ENCODE measurements around the gene REXO1. TPM values are rescaled to one million over a fixed set of nuclear protein-coding genes. Genes with fewer than 3 reads are reported as not detected.

Gene REXO1
- total and polyA plus RNA-seq, 2 experiments from 2014 or later, result 20.2 to 90.1 TPM

DNA sequence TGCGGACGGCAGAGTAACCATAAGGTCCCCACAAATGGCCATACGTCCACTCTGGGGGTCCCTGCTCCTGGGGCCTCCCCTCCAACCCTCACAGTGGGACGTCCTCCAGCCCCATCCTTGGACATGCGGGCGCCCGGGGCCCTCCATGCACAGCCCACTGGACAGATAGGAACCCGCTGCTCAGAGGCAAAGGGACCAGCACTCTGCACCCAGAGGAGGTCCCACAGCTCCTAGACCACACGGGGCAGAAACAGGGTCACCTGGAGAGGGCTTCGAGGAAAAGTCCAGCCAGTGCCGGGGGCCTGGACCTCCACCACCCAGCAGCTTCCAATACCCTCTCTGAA is 11.1 kb downstream of the REXO1 start:
- no peak overlapping the region for H3K27ac Mint-ChIP-seq
- peaks cover 11% of the 10 kb centered on the region for H3K27me3 Mint-ChIP-seq (ENCODE audit: insufficient read depth, low read depth, poor library complexity)
- H3K36me3 ChIP-seq (ENCODE audit: insufficient read depth), result no peaks in the 10 kb centered on the region
- no peaks in the 10 kb centered on the region for H3K9me3 Mint-ChIP-seq
- peaks cover 5% of the 10 kb centered on the region for H3F3A ChIP-seq (replicated peaks; ENCODE audit: low read depth)
- H3K4me2 ChIP-seq, result no peak overlapping the region
- H4K20me1 ChIP-seq (replicated peaks; ENCODE audit: insufficient read depth), result peaks cover 12% of the 10 kb centered on the region
- H3K27ac ChIP-seq (ENCODE audit: low read depth), result no peak overlapping the region
- no peak overlapping the region for H3K4me3 ChIP-seq
- no peaks in the 10 kb centered on the region for H3K27me3 ChIP-seq (ENCODE audit: insufficient read depth)
- no peak overlapping the region for H2AFZ ChIP-seq
- peaks cover 81% of the 10 kb centered on the region for H3K79me2 ChIP-seq (replicated peaks; ENCODE audit: insufficient read depth)
- no peak for ATAC-seq
- H3K4me3 Mint-ChIP-seq, result no peak overlapping the region
- DNase-seq (ENCODE audit: low spot score), result no peak
- no peaks in the 10 kb centered on the region for H3K9me2 ChIP-seq (ENCODE audit: insufficient read depth)
- TF ChIP-seq EZH2 (IDR thresholded peaks at IDR 0.05; ENCODE audit: low read depth, unreplicated experiment), result no peak
- TF ChIP-seq ZNF462 (CRISPR knock-in tag; IDR thresholded peaks at IDR 0.05), result no peak
- no peak for TF ChIP-seq ZNF331 (CRISPR knock-in tag; IDR thresholded peaks at IDR 0.05; ENCODE audit: low read depth)
- no peaks in the 10 kb centered on the region; the same call in 2 of the 3 replicates for H3K36me3 Mint-ChIP-seq (ENCODE audit: low read depth)
- H3K4me1 ChIP-seq (ENCODE audit: insufficient read depth), result no peaks in the 10 kb centered on the region; the same call in 1 of the 2 replicates
- H3K4me1 Mint-ChIP-seq, result peaks cover 6% of the 10 kb centered on the region

- H3K36me3 ChIP-seq (ENCODE audit: insufficient read depth), result no peaks in the 10 kb centered on the region
- no peaks in the 10 kb centered on the region for H3K27me3 ChIP-seq (ENCODE audit: insufficient read depth)
- no peaks in the 10 kb centered on the region; the same call in 1 of the 2 replicates for H3K4me1 ChIP-seq (ENCODE audit: insufficient read depth)
- no peak overlapping the region for H3K27ac ChIP-seq (ENCODE audit: low read depth)
- H3K27ac Mint-ChIP-seq, result no peak overlapping the region
- ATAC-seq (no peak), DNase-seq (ENCODE audit: low spot score) (no peak)
- H3F3A ChIP-seq (replicated peaks; ENCODE audit: low read depth), result peaks cover 5% of the 10 kb centered on the region
- no peak overlapping the region for H3K4me3 Mint-ChIP-seq
- H3K9me2 ChIP-seq (ENCODE audit: insufficient read depth), result no peaks in the 10 kb centered on the region
- no peak overlapping the region for H2AFZ ChIP-seq
- H3K4me3 ChIP-seq, result no peak overlapping the region
- no peaks in the 10 kb centered on the region for H3K9me3 Mint-ChIP-seq
- H3K27me3 Mint-ChIP-seq (ENCODE audit: insufficient read depth, low read depth, poor library complexity), result peaks cover 11% of the 10 kb centered on the region
- peaks cover 6% of the 10 kb centered on the region for H3K4me1 Mint-ChIP-seq
- peaks cover 7% of the 10 kb centered on the region for H4K20me1 ChIP-seq (replicated peaks; ENCODE audit: insufficient read depth)
- no peaks in the 10 kb centered on the region; the same call in 2 of the 3 replicates for H3K36me3 Mint-ChIP-seq (ENCODE audit: low read depth)
- no peak overlapping the region for H3K4me2 ChIP-seq
- peaks cover 76% of the 10 kb centered on the region for H3K79me2 ChIP-seq (replicated peaks; ENCODE audit: insufficient read depth)
- no peak for TF ChIP-seq NANOG (IDR thresholded peaks at IDR 0.05; ENCODE audit: borderline replicate concordance)
- no peak for TF ChIP-seq STAT1 (IDR thresholded peaks at IDR 0.05; ENCODE audit: unreplicated experiment)
- no peak for TF ChIP-seq EZH2 (IDR thresholded peaks at IDR 0.05; ENCODE audit: low read depth, unreplicated experiment)
- TF ChIP-seq, protein P1, sequence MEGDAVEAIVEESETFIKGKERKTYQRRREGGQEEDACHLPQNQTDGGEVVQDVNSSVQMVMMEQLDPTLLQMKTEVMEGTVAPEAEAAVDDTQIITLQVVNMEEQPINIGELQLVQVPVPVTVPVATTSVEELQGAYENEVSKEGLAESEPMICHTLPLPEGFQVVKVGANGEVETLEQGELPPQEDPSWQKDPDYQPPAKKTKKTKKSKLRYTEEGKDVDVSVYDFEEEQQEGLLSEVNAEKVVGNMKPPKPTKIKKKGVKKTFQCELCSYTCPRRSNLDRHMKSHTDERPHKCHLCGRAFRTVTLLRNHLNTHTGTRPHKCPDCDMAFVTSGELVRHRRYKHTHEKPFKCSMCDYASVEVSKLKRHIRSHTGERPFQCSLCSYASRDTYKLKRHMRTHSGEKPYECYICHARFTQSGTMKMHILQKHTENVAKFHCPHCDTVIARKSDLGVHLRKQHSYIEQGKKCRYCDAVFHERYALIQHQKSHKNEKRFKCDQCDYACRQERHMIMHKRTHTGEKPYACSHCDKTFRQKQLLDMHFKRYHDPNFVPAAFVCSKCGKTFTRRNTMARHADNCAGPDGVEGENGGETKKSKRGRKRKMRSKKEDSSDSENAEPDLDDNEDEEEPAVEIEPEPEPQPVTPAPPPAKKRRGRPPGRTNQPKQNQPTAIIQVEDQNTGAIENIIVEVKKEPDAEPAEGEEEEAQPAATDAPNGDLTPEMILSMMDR (conservative IDR thresholded peaks at IDR 0.05; ENCODE audit: low read depth in 2 of 2), result no peak
Measured at GRCh38 chr19:1836458-1837221, 11.6 kb downstream of the REXO1 start.
